ENCODE measurements around the gene AQP3.
"Not testable (repeated sequence)": the region's sequence is repeated elsewhere in the genome, so short reads cannot be mapped to it uniquely, and the experiment has no call there.

AQP3 gene

GRCh38 chr9:33446946-33447798, at the start of gene AQP3:
TSS of gene AQP3 (minus strand) at chr9:33447593. CDS start at chr9:33447530, 63 bp downstream.
- DNase-seq = no peak

- not testable (repeated sequence) for DNase-seq
Measured at GRCh38 chr9:33493819-33494218, 46.4 kb upstream of the AQP3 start.

- DNase-seq = no peak
Measured at GRCh38 chr9:33489066-33489465, 41.7 kb upstream of the AQP3 start.

GRCh38 chr9:33485312-33485711, 37.9 kb upstream of the AQP3 start:
- DNase-seq = not testable (repeated sequence)

- DNase-seq = no peak
Measured at GRCh38 chr9:33480976-33481375, 33.6 kb upstream of the AQP3 start.

- DNase-seq = no peak
Measured at GRCh38 chr9:33480106-33480505, 32.7 kb upstream of the AQP3 start.

GRCh38 chr9:33476503-33476902, 29.1 kb upstream of the AQP3 start:
- DNase-seq = no peak

GRCh38 chr9:33475357-33475756, 28.0 kb upstream of the AQP3 start:
- DNase-seq = no peak

GRCh38 chr9:33473643-33474352, 26.4 kb upstream of the AQP3 start, which contains the start of gene NOL6:
TSS of gene NOL6 (minus strand) at chr9:33473924. CDS start at chr9:33473842, 82 bp downstream.
- DNase-seq = peak; percentile 99

- no peak for DNase-seq
Measured at GRCh38 chr9:33472881-33473615, 25.7 kb upstream of the AQP3 start.

GRCh38 chr9:33472171-33472880, 24.9 kb upstream of the AQP3 start:
- no peak for DNase-seq

- DNase-seq = no peak
Measured at GRCh38 chr9:33471361-33471760, 24.0 kb upstream of the AQP3 start.

GRCh38 chr9:33469891-33470290, 22.5 kb upstream of the AQP3 start:
- no peak for DNase-seq

GRCh38 chr9:33468797-33469621, 21.6 kb upstream of the AQP3 start:
- no peak for DNase-seq

GRCh38 chr9:33468215-33468730, 20.9 kb upstream of the AQP3 start:
- DNase-seq = no peak

- no peak for DNase-seq
Measured at GRCh38 chr9:33467526-33467925, 20.1 kb upstream of the AQP3 start.

GRCh38 chr9:33466565-33467495, 19.4 kb upstream of the AQP3 start:
- DNase-seq = no peak

GRCh38 chr9:33465596-33466564, 18.5 kb upstream of the AQP3 start:
- no peak for DNase-seq

GRCh38 chr9:33465096-33465495, 17.7 kb upstream of the AQP3 start:
- DNase-seq = no peak

Measured in NCI-H2081 treated with DMSO at 0.1 percent for 48 hours (cell line).